H7 (cell line): ENCODE results near the gene KLHL30. TPM values are rescaled to one million over a fixed set of nuclear protein-coding genes. Genes with fewer than 3 reads are reported as not detected.

Source experiments
- DNase-seq: peaks from one replicate; pipeline ENCODE4 v3.0.0; 2012
- H3K27me3 ChIP-seq: 2 replicates; pipeline ENCODE4 v1.6.0; 2011; ENCODE audit warnings: mild to moderate bottlenecking, low read length; ENCODE audit not compliant: control insufficient read depth, insufficient read depth
- H3K36me3 ChIP-seq: replicated peaks from 2 replicates; pipeline ENCODE4 v1.5.1; 2011; ENCODE audit warnings: low read length; ENCODE audit not compliant: control insufficient read depth, insufficient read depth
- H3K4me3 ChIP-seq: 2 replicates; pipeline ENCODE4 v1.5.1; 2011; ENCODE audit warnings: low read depth, mild to moderate bottlenecking, control low read depth, low read length, moderate library complexity; ENCODE audit not compliant: insufficient read depth
- total RNA-seq: library from RNA; depleted of rRNA; stranded (reverse); fragments of >200 nt; shearing (Covaris generic); gene quantifications from 2 replicates; pipeline ENCODE4 v1.2.3, GENCODE V29; 2014

Gene KLHL30
- total RNA-seq, 1 experiment from 2014 or later, result 0.10 TPM

GRCh38 chr2:238130696-238131628 lies 7.5 kb upstream of the KLHL30 start:
- Histone ChIP-seq H3K27me3 (no peaks in the 10 kb centered on the region), H3K36me3 (no peaks in the 10 kb centered on the region), H3K4me3 (no peak overlapping the region)
- no peak for DNase-seq

- no peak for DNase-seq
- Histone ChIP-seq H3K4me3 (no peak overlapping the region), H3K36me3 (no peaks in the 10 kb centered on the region), H3K27me3 (no peaks in the 10 kb centered on the region)
Observed at GRCh38 chr2:238131761-238132462, 6.6 kb upstream of the KLHL30 start.

- H3K27me3 ChIP-seq, result no peaks in the 10 kb centered on the region
- DNase-seq, result no peak
- no peaks in the 10 kb centered on the region for H3K36me3 ChIP-seq
- H3K4me3 ChIP-seq, result no peak overlapping the region
Observed at GRCh38 chr2:238132463-238133450, 5.7 kb upstream of the KLHL30 start.

GRCh38 chr2:238133499-238134392 lies 4.7 kb upstream of the KLHL30 start:
- peak; percentile 82 for DNase-seq
- H3K4me3 ChIP-seq, result no peak overlapping the region
- H3K36me3 ChIP-seq, result no peaks in the 10 kb centered on the region
- no peaks in the 10 kb centered on the region for H3K27me3 ChIP-seq

- no peaks in the 10 kb centered on the region for H3K27me3 ChIP-seq
- no peak for DNase-seq
- no peaks in the 10 kb centered on the region for H3K36me3 ChIP-seq
- H3K4me3 ChIP-seq, result no peak overlapping the region
Observed at GRCh38 chr2:238134393-238134785, 4.1 kb upstream of the KLHL30 start.

- no peaks in the 10 kb centered on the region for H3K27me3 ChIP-seq
- no peak for DNase-seq
- H3K4me3 ChIP-seq, result no peak overlapping the region
- H3K36me3 ChIP-seq, result no peaks in the 10 kb centered on the region
Observed at GRCh38 chr2:238135601-238136150, 2.8 kb upstream of the KLHL30 start.

- no peak overlapping the region for H3K4me3 ChIP-seq
- H3K36me3 ChIP-seq, result no peaks in the 10 kb centered on the region
- H3K27me3 ChIP-seq, result no peaks in the 10 kb centered on the region
- DNase-seq, result no peak
Observed at GRCh38 chr2:238136820-238137537, 1.5 kb upstream of the KLHL30 start.

GRCh38 chr2:238137885-238138284 lies 583 bp upstream of the KLHL30 start:
- H3K4me3 ChIP-seq, result no peak overlapping the region
- no peaks in the 10 kb centered on the region for H3K36me3 ChIP-seq
- DNase-seq, result no peak
- no peaks in the 10 kb centered on the region for H3K27me3 ChIP-seq

- no peaks in the 10 kb centered on the region for H3K27me3 ChIP-seq
- no peak overlapping the region for H3K4me3 ChIP-seq
- H3K36me3 ChIP-seq, result no peaks in the 10 kb centered on the region
- peak; percentile 94 for DNase-seq
Observed at GRCh38 chr2:238139196-238140039, 950 bp downstream of the KLHL30 start.

GRCh38 chr2:238140040-238140439 lies 1.6 kb downstream of the KLHL30 start:
- H3K27me3 ChIP-seq, result no peaks in the 10 kb centered on the region
- H3K4me3 ChIP-seq, result no peak overlapping the region
- no peaks in the 10 kb centered on the region for H3K36me3 ChIP-seq
- no peak for DNase-seq

GRCh38 chr2:238140721-238141540 lies 2.5 kb downstream of the KLHL30 start:
- Histone ChIP-seq H3K27me3 (no peaks in the 10 kb centered on the region), H3K4me3 (no peak overlapping the region), H3K36me3 (no peaks in the 10 kb centered on the region)
- DNase-seq, result no peak
